ENCODE results near the gene LSAMP. TPM values are rescaled to one million over a fixed set of nuclear protein-coding genes. Genes with fewer than 3 reads are reported as not detected.

LSAMP gene
- total and polyA plus RNA-seq, 2 donors (not counting 3 experiments of a cell fraction or from before 2014, with no cell fraction given), result not detected

DNA sequence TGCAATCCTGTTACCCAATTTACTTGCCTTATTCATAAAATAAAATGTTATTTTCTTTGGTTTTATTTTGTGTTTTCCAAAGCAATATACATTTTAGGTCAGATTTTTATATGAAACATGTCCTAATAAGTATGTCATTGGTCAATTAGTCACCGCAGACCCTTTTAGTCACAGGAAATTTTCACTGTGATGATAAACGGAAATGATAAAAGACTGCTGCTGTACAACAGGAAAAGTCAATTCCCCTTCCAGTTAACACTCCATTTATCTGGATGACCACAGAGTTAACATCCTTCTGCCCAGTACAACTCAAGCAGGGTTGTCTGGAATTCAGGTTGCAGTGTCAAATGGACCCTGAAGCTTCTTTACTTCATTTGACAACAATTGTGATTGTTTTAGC is 175.2 kb downstream of the LSAMP start:
- H3K36me3 ChIP-seq (ENCODE audit: control insufficient read depth in 2 of 2, extremely low read depth in 1 of 2, insufficient read depth in 2 of 2, low read length in 2 of 2), result no peaks in the 10 kb centered on the region
- FAIRE-seq (no peak), DNase-seq (ENCODE audit: low read depth, low spot score) (peak; percentile 10)
- H3K4me3 ChIP-seq (replicated peaks in 1 of 3; ENCODE audit: insufficient read depth in 1 of 3, low read depth in 1 of 3, low read length in 3 of 3), result no peak overlapping the region
- no peak overlapping the region for H3K27ac ChIP-seq (ENCODE audit: insufficient read depth, low read depth, low read length)
- H3K9me1 ChIP-seq (replicated peaks; ENCODE audit: control insufficient read depth, extremely low read depth, insufficient read depth, low read length), result no peaks in the 10 kb centered on the region
- H2AFZ ChIP-seq (ENCODE audit: low read depth, low read length), result no peak overlapping the region
- intact Hi-C loops (cut with micrococcal nuclease), result no loop called here
- dilution Hi-C loops (cut with MboI; ENCODE audit: extremely low pct_ligation_motif_present, low sequenced_read_pairs), result no loop called here
- no peak overlapping the region for H3K4me2 ChIP-seq (ENCODE audit: insufficient read depth, low read length)
- peaks cover 7% of the 10 kb centered on the region for H3K4me1 ChIP-seq (ENCODE audit: control insufficient read depth, extremely low read depth, insufficient read depth, low read length)
- no TSS peak for BruUV-seq (replicated peaks)
- no peaks in the 10 kb centered on the region for H3K9me3 ChIP-seq (replicated peaks; ENCODE audit: control insufficient read depth, insufficient read depth, low read length)
- TF ChIP-seq FOS (IDR thresholded peaks at IDR 0.05; ENCODE audit: borderline replicate concordance, insufficient read depth, low read length), result peak; percentile 71
- TF ChIP-seq EZH2 (IDR thresholded peaks at IDR 0.05; ENCODE audit: borderline replicate concordance, low read depth, low read length, severe bottlenecking), result no peak
- peak; percentile 79 for TF ChIP-seq GATA2 (IDR thresholded peaks at IDR 0.05; ENCODE audit: insufficient read depth, insufficient read length, low read depth, low read length)
- H3K79me2 ChIP-seq (ENCODE audit: control insufficient read depth, insufficient read depth, low read length), result no peaks in the 10 kb centered on the region
- no peaks in the 10 kb centered on the region for H4K20me1 ChIP-seq (replicated peaks; ENCODE audit: control insufficient read depth, extremely low read depth, insufficient read depth, low read length)
- H3K9ac ChIP-seq (replicated peaks; ENCODE audit: extremely low read depth, insufficient read depth, low read length), result no peak overlapping the region
- POLR2A ChIA-PET, result no interaction called here
- H3K27me3 ChIP-seq (ENCODE audit: control insufficient read depth in 2 of 2, insufficient read depth in 2 of 2, low read length in 2 of 2), result no peaks in the 10 kb centered on the region
- CTCF ChIA-PET, result no interaction called here

DNA sequence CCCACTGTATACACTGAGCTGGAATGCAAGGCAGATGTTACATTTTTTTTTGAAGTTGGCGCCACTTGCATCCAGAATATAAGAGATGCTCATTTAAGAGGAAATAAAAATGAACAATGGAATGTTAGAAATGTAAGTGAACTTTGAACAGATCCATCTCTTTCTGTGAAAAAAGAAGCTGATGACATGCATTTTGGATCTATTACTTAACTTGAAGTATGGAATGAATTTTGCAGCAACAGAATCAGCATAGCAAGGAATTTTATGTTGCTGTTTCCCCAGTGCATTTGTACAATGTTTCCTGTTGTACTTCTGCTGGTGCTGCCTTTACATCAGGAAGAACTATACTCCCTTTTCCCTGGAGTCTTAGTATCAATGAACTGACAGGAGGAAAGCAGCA is 178.2 kb downstream of the LSAMP start:
- no peak overlapping the region for H3K4me3 ChIP-seq (replicated peaks in 1 of 3; ENCODE audit: insufficient read depth in 1 of 3, low read depth in 1 of 3, low read length in 3 of 3)
- ChIA-PET CTCF (no interaction called here), POLR2A (no interaction called here)
- H3K9ac ChIP-seq (replicated peaks; ENCODE audit: extremely low read depth, insufficient read depth, low read length), result no peak overlapping the region
- H3K9me3 ChIP-seq (replicated peaks; ENCODE audit: control insufficient read depth, insufficient read depth, low read length), result no peaks in the 10 kb centered on the region
- intact Hi-C loops (cut with micrococcal nuclease) (no loop called here), dilution Hi-C loops (cut with MboI; ENCODE audit: extremely low pct_ligation_motif_present, low sequenced_read_pairs) (no loop called here)
- no peaks in the 10 kb centered on the region for H3K79me2 ChIP-seq (ENCODE audit: control insufficient read depth, insufficient read depth, low read length)
- H3K27ac ChIP-seq (ENCODE audit: insufficient read depth, low read depth, low read length), result no peak overlapping the region
- H4K20me1 ChIP-seq (replicated peaks; ENCODE audit: control insufficient read depth, extremely low read depth, insufficient read depth, low read length), result no peaks in the 10 kb centered on the region
- peaks cover 7% of the 10 kb centered on the region for H3K4me1 ChIP-seq (ENCODE audit: control insufficient read depth, extremely low read depth, insufficient read depth, low read length)
- DNase-seq (ENCODE audit: low read depth, low spot score), result no peak
- H3K4me2 ChIP-seq (ENCODE audit: insufficient read depth, low read length), result no peak overlapping the region
- TF ChIP-seq POLR2AphosphoS5 (IDR thresholded peaks at IDR 0.05; ENCODE audit: insufficient read depth, low read depth, low read length) (no peak), POLR2A (IDR thresholded peaks at IDR 0.05; ENCODE audit: low read depth, low read length) (no peak), EZH2 (IDR thresholded peaks at IDR 0.05; ENCODE audit: borderline replicate concordance, low read depth, low read length, severe bottlenecking) (no peak), GATA2 (IDR thresholded peaks at IDR 0.05; ENCODE audit: insufficient read depth, insufficient read length, low read depth, low read length) (no peak)
- TF ChIP-seq, protein P1, sequence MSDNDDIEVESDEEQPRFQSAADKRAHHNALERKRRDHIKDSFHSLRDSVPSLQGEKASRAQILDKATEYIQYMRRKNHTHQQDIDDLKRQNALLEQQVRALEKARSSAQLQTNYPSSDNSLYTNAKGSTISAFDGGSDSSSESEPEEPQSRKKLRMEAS (IDR thresholded peaks at IDR 0.05; ENCODE audit: insufficient read depth, insufficient read length), result no peak
- TF ChIP-seq, protein P2, sequence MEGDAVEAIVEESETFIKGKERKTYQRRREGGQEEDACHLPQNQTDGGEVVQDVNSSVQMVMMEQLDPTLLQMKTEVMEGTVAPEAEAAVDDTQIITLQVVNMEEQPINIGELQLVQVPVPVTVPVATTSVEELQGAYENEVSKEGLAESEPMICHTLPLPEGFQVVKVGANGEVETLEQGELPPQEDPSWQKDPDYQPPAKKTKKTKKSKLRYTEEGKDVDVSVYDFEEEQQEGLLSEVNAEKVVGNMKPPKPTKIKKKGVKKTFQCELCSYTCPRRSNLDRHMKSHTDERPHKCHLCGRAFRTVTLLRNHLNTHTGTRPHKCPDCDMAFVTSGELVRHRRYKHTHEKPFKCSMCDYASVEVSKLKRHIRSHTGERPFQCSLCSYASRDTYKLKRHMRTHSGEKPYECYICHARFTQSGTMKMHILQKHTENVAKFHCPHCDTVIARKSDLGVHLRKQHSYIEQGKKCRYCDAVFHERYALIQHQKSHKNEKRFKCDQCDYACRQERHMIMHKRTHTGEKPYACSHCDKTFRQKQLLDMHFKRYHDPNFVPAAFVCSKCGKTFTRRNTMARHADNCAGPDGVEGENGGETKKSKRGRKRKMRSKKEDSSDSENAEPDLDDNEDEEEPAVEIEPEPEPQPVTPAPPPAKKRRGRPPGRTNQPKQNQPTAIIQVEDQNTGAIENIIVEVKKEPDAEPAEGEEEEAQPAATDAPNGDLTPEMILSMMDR (IDR thresholded peaks at IDR 0.05; ENCODE audit: extremely low read depth in 1 of 2, insufficient read depth in 1 of 2, low read depth in 1 of 2, low read length in 2 of 2), result no peak
- no peaks in the 10 kb centered on the region for H3K27me3 ChIP-seq (ENCODE audit: control insufficient read depth in 2 of 2, insufficient read depth in 2 of 2, low read length in 2 of 2)
- FAIRE-seq, result no peak
- no peak overlapping the region for H2AFZ ChIP-seq (ENCODE audit: low read depth, low read length)
- BruUV-seq (replicated peaks), result no TSS peak
- H3K9me1 ChIP-seq (replicated peaks; ENCODE audit: control insufficient read depth, extremely low read depth, insufficient read depth, low read length), result no peaks in the 10 kb centered on the region
- no peaks in the 10 kb centered on the region for H3K36me3 ChIP-seq (ENCODE audit: control insufficient read depth in 2 of 2, extremely low read depth in 1 of 2, insufficient read depth in 2 of 2, low read length in 2 of 2)
